Uterus (tissue), 2 donors: ENCODE data around the gene PM20D1.

Experiments used
- CTCF ChIP-seq, 4 experiments: fragments of 200-600 bp in 2 of 4; fragments of 450-650 bp in 2 of 4; sonication (generic) in 2 of 4; IDR thresholded peaks; one replicate each; pipeline ENCODE4 v1.5.1; 2016 to 2019; ENCODE audit warnings: antibody characterized with exemption in 4 of 4, mild to moderate bottlenecking in 2 of 4, moderate library complexity in 1 of 4
- POLR2A ChIP-seq, 2 donors: fragments of 450-650 bp; IDR thresholded peaks; one replicate each; pipeline ENCODE4 v1.6.1; 2016; ENCODE audit warnings: antibody characterized with exemption in 2 of 2, mild to moderate bottlenecking in 1 of 2, moderate library complexity in 1 of 2

- TF ChIP-seq CTCF (IDR thresholded peaks at IDR 0.05) (no peak), POLR2A (IDR thresholded peaks at IDR 0.05) (no peak)
Observed at GRCh38 chr1:205780335-205780734, 69.6 kb downstream of the PM20D1 start.
